Parathyroid adenoma (tissue), 2 donors: ENCODE measurements around the gene CD47.

ENCODE experiments used
- H2AFZ ChIP-seq: fragments of 300-600 bp; sonication (generic); one replicate; pipeline ENCODE4 v1.7.0; 2017; ENCODE audit warnings: antibody characterized with exemption, mild to moderate bottlenecking
- H3K27ac ChIP-seq: fragments of 300-600 bp; sonication (generic); one replicate; pipeline ENCODE4 v1.7.0; 2017
- H3K27me3 ChIP-seq: fragments of 300-600 bp; sonication (generic); one replicate; pipeline ENCODE4 v1.7.0; 2017; ENCODE audit warnings: low read length; ENCODE audit not compliant: control insufficient read depth, insufficient read depth
- H3K36me3 ChIP-seq: fragments of 300-600 bp; sonication (generic); one replicate; pipeline ENCODE4 v1.7.0; 2017; ENCODE audit warnings: low read length; ENCODE audit not compliant: control insufficient read depth, insufficient read depth
- H3K4me1 ChIP-seq: fragments of 300-600 bp; sonication (generic); one replicate; pipeline ENCODE4 v1.7.0; 2017; ENCODE audit warnings: control low read depth
- H3K4me2 ChIP-seq: fragments of 300-600 bp; sonication (generic); one replicate; pipeline ENCODE4 v1.7.0; 2017; ENCODE audit warnings: low read length
- H3K4me3 ChIP-seq: fragments of 300-600 bp; sonication (generic); one replicate; pipeline ENCODE4 v1.7.0; 2017; ENCODE audit warnings: low read depth, low read length
- H3K79me2 ChIP-seq: fragments of 300-600 bp; sonication (generic); one replicate; pipeline ENCODE4 v1.7.0; 2017; ENCODE audit warnings: control low read depth
- H3K9ac ChIP-seq: fragments of 300-600 bp; sonication (generic); one replicate; pipeline ENCODE4 v1.7.0; 2017; ENCODE audit warnings: mild to moderate bottlenecking
- H3K9me3 ChIP-seq: fragments of 300-600 bp; sonication (generic); one replicate; pipeline ENCODE4 v1.7.0; 2017; ENCODE audit warnings: low read length; ENCODE audit not compliant: control insufficient read depth
- CTCF ChIP-seq: fragments of 300-600 bp; sonication (generic); IDR thresholded peaks from one replicate; pipeline ENCODE4 v1.7.0; 2017; ENCODE audit warnings: antibody characterized with exemption, mild to moderate bottlenecking
- donor health status: primary hyperparathyroidism.

Gene CD47

DNA sequence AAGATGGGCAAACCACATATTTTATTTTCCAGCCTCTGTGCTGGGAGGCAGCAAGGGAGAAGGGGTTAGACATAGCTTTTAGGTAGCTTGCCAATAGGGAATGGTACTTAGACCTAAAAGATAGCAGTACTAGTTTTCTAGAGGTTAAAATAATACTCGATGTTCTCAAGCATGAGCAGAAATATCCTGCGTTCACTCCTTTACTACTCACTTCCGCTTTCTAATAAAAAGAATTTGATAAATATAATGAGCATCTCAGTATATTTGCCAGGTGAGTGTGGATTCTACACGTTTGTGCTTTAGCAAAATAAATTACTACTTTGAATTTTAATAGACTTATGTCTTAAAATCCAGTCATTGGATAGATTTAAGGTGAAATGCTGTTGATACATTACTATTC, 39.4 kb upstream of the CD47 start:
- Histone ChIP-seq H2AFZ (no peak overlapping the region), H3K4me2 (no peak overlapping the region), H3K9ac (no peak overlapping the region), H3K4me3 (no peak overlapping the region), H3K27ac (no peak overlapping the region), H3K27me3 (no peaks in the 10 kb centered on the region), H3K36me3 (no peaks in the 10 kb centered on the region), H3K4me1 (no peaks in the 10 kb centered on the region), H3K79me2 (no peaks in the 10 kb centered on the region), H3K9me3 (no peaks in the 10 kb centered on the region)
- no peak for TF ChIP-seq CTCF

- no peaks in the 10 kb centered on the region for H3K9me3 ChIP-seq
- no peak overlapping the region for H3K4me3 ChIP-seq
- H3K4me2 ChIP-seq = no peak overlapping the region
- no peak overlapping the region for H3K9ac ChIP-seq
- H3K36me3 ChIP-seq = no peaks in the 10 kb centered on the region
- H3K27me3 ChIP-seq = no peaks in the 10 kb centered on the region
- no peak overlapping the region for H2AFZ ChIP-seq
- no peak for TF ChIP-seq CTCF
- H3K4me1 ChIP-seq = no peaks in the 10 kb centered on the region
- H3K27ac ChIP-seq = no peak overlapping the region
- no peaks in the 10 kb centered on the region for H3K79me2 ChIP-seq
Measured at GRCh38 chr3:108127301-108127988, 36.6 kb upstream of the CD47 start.

- no peak overlapping the region for H2AFZ ChIP-seq
- no peaks in the 10 kb centered on the region for H3K79me2 ChIP-seq
- H3K27me3 ChIP-seq = no peaks in the 10 kb centered on the region
- H3K9ac ChIP-seq = no peak overlapping the region
- H3K27ac ChIP-seq = no peak overlapping the region
- no peak for TF ChIP-seq CTCF
- H3K4me1 ChIP-seq = no peaks in the 10 kb centered on the region
- no peak overlapping the region for H3K4me3 ChIP-seq
- no peaks in the 10 kb centered on the region for H3K9me3 ChIP-seq
- no peaks in the 10 kb centered on the region for H3K36me3 ChIP-seq
- no peak overlapping the region for H3K4me2 ChIP-seq
Measured at GRCh38 chr3:108126348-108126747, 35.5 kb upstream of the CD47 start.

DNA sequence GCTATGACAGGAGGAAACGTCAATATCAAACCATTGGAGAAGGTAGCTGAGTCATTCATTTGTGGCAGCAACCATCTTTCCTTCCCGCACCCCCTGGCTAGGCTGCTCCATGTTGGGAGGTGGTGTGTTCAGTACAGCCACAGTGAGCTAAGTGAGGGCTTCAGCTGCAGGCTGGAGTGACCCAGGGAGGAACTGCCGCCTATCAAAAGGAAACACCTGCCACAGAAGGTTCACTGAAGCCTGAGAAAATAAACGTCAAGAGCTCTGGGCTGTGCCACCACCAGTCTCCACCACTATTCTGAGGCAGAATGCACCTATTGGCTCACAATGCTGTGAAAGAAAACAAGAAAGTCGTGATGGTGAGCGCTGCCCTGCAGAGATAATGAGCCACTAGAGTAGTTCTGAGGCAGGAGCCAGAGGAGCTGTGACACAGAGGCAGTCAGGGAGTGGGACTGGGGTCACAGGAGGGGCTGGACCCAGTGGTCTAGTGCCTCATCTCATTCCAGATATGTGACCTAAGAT, 34.8 kb upstream of the CD47 start:
- Histone ChIP-seq H3K79me2 (no peaks in the 10 kb centered on the region), H3K9me3 (no peaks in the 10 kb centered on the region), H3K36me3 (no peaks in the 10 kb centered on the region), H3K4me1 (no peaks in the 10 kb centered on the region), H3K4me2 (no peak overlapping the region), H3K27me3 (no peaks in the 10 kb centered on the region), H3K4me3 (no peak overlapping the region), H3K27ac (no peak overlapping the region), H3K9ac (no peak overlapping the region), H2AFZ (no peak overlapping the region)
- TF ChIP-seq CTCF = no peak

DNA sequence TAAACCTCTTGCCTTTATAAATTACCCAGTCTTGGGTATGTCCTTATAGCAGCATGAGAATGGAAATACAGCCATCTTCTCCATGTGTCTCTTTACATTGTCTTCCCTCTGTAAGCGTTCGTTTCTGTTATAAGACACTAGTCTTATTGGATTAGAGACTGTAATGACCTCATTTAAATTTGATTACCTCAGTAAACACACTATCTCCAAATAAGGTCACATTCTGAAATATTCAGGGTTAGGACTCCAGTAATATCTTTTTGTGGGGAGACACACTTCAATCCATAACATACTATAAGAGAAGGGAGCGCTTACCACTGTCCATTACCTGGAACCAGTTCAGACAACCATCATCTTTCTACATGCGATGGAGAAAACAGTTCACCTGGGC, 34.3 kb upstream of the CD47 start:
- no peaks in the 10 kb centered on the region for H3K79me2 ChIP-seq
- H2AFZ ChIP-seq = no peak overlapping the region
- TF ChIP-seq CTCF = no peak
- no peak overlapping the region for H3K27ac ChIP-seq
- no peaks in the 10 kb centered on the region for H3K4me1 ChIP-seq
- H3K27me3 ChIP-seq = no peaks in the 10 kb centered on the region
- H3K36me3 ChIP-seq = no peaks in the 10 kb centered on the region
- H3K9ac ChIP-seq = no peak overlapping the region
- H3K4me2 ChIP-seq = no peak overlapping the region
- H3K4me3 ChIP-seq = no peak overlapping the region
- H3K9me3 ChIP-seq = no peaks in the 10 kb centered on the region
